ENCODE measurements around the gene RPRD1A.
A peak's percentile ranks its signal among the peaks of the same experiment; 100 is the strongest.
"Not testable (repeated sequence)": the region's sequence is repeated elsewhere in the genome, so short reads cannot be mapped to it uniquely, and the experiment has no call there.

Gene RPRD1A

DNA sequence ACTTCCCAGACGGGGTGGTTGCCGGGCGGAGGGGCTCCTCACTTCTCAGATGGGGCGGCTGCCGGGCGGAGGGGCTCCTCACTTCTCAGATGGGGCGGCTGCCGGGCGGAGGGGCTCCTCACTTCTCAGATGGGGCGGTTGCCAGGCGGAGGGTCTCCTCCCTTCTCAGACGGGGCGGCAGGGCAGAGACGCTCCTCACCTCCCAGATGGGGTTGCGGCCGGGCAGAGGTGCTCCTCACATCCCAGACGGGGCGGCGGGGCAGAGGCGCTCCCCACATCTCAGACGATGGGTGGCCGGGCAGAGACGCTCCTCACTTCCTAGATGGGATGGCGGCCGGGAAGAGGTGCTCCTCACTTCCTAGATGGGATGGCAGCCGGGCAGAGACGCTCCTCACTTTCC lies 10.4 kb upstream of the RPRD1A start:
- not testable (repeated sequence) for DNase-seq (ENCODE audit: low spot score)

DNA sequence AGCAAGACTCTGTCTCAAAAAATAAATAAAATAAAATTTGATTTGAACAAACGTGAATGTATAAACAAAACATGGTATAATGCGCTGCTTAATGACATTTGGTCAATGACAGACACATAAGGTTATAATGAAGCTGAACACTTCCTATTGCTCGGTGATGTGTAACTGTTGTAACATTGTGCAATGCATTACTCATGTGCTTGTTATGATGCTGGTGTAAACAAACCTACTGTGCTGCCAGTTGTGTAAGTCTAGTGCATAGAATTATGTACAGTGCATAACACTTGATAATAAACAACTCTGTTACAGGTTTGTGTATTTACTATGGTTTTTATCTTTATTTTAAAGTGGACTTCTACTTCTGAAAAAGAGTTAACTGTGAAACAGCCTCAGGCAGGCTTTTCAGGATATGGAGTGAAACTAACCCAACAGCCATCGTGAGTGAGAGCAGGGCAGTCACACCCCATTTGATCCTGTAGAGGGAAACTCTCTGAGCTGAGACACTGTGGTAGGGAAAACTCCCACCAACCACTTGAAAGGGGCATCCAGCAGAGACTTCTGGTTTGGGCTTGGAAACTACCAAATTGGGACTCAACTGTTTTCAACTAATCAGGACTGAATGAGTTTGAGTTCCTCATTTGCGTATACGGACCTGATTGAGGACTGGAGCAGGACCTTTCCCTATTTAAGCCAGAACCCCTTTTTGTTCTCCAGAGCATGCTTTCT lies 8.7 kb upstream of the RPRD1A start:
- DNase-seq (ENCODE audit: low spot score), result peak; percentile 55

DNA sequence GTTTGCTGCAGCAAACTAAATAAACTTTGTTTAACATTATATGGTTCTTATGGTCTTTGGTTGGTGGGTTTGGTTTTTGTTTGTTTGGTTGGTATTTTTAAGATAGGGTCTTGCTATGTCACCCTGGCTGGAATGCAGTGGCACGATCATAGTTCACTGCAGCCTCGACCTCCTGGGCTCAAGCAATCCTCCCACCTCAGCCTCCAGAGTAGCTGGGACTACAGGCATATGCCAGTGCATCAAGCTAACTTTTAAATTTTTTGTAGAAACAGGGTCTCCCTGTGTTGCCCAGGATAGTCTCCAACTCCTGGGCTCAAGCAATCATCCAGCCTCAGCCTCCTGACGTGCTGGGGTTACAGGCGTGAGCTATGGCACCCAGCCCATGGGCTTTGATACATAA lies 7.1 kb upstream of the RPRD1A start:
- no peak for DNase-seq (ENCODE audit: low spot score)

DNA sequence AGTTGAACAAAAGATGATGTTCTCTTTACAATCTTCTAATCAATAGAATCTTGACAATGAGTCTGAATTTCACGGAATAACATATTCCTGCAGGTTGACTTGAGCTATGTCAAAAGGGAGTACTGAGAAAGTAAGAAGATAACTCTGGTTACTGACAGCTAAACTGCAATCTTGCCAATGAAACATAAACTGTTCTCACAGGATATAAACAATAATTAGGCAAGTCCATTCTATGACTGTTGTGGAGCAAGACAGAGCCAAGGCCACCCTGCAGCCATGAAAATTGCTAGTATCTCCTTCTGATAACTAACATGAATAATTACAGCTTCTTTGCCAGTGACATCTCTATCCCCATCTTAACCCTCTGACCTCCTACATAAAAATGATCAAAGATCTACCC lies 6.3 kb upstream of the RPRD1A start:
- no peak for DNase-seq (ENCODE audit: low spot score)

DNA sequence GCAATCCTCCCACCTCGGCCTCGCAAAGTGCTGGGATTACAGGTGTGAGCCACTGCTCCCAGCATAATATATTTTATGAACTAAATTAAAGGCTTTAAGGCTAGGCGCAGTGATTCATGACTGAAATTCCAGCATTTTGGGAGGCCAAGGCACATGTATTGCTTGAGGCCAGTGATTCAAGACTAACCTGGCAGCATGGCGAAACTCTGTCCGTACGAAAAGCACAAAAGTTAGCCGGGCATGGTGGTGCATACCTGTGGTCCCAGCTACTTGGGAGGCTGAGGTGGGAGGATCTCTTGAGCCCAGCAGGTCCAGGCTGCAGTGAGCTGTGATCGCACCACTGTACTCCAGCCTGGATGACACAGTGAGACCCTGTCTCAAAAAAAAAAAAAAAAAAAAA lies 5.0 kb upstream of the RPRD1A start:
- not testable (repeated sequence) for DNase-seq (ENCODE audit: low spot score)

DNA sequence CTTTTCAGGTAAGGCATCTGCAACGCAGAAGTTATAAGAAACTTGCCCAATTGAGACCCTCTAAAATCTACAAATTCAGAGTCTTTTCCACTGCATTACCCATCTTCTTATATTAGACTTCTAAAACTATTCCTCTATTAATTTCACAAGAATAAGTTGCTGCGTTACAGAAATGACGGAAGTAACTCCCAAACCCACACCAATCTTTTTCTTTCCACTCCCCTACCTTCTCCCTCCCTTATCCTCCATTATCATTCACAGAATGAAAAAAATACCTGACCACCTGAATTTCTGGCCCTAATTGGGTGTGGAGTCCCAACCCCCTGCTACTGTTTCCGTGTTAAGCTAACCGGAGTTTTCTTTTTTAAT lies 689 bp downstream of the RPRD1A start:
- DNase-seq (ENCODE audit: low spot score), result peak; percentile 9

DNA sequence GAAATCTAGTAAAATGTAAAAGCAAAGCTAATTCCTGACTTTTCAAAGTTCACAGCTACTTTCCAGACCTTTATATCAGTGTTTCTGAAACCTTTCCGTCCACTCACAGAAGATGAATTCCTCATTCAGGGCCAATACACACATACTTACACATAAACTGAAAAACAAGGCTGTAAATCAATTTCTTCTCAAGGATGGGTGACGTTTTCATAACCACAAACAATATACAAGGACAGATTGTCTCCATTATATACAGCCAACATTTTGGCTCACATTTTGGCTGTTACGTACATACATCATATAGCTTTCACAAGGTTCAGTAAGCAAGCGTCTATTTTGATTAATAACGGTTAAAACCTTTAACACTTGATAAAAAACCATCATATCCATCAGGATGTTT lies 1.4 kb downstream of the RPRD1A start:
- peak; percentile 14 for DNase-seq (ENCODE audit: low spot score)

DNA sequence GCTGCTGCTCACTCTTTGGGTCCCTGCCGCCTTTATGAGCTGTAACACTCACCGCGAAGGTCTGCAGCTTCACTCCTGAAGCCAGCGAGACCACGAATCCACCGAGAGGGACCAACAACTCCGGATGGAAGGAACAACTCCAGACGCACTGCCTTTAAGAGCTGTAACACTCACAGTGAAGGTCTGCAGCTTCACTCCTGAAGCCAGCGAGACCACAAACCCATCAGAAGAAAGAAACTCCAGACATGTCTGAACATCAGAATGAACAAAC lies 2.6 kb downstream of the RPRD1A start:
- DNase-seq (ENCODE audit: low spot score), result not testable (repeated sequence)

DNA sequence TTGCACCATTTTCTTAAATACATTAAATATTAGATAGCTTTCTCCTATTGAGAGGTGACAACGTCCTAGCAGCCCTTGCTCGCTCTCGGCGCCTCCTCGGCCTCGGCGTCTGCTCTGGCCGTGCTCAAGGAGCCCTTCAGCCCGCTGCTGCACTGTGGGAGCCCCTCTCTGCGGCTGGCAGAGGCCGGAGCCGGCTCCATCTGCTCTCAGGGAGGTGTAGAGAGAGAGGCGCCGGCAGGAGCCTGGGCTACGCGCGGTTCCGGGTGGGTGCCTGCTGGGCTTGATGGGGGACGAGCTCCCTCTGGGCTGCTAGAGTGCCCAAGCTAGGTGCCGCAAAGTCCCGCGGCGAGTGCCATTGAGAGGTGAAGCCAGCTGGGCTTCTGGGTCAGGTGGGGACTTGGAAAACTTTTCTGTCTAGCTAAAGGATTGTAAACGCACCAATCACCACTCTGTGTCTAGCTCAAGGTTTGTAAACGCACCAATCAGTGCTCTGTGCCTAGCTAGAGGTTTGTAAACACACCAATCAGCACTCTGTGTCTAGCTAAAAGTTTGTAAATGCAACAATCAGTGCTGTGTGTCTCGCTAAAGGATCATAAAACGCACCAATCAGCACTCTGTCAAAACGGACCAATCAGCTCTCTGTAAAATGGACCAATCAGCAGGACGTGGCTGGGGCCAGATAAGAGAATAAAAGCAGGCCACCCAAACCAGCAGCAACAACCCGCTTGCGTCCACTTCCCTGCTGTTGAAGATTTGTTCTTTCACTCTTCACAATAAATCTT lies 3.1 kb downstream of the RPRD1A start:
- DNase-seq (ENCODE audit: low spot score), result no peak

DNA sequence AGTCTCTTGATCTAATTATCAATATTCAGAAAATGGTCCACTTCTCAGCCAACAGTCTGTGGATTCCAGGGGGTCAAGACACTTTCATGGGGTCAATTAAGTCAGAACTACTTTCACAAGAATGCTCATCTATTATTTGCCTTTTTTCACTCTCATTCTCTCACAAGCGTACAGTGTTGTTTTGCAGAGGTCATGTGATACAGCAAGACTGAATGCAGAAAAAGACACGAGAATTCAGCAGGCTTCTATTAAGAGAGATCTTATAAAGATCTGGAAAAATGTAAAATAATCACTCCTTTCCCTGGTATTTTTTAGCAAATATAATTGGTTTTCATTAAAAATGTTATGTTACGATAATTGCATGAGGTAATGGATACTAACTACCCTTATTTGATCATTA lies 8.7 kb downstream of the RPRD1A start:
- no peak for DNase-seq (ENCODE audit: low spot score)

DNA sequence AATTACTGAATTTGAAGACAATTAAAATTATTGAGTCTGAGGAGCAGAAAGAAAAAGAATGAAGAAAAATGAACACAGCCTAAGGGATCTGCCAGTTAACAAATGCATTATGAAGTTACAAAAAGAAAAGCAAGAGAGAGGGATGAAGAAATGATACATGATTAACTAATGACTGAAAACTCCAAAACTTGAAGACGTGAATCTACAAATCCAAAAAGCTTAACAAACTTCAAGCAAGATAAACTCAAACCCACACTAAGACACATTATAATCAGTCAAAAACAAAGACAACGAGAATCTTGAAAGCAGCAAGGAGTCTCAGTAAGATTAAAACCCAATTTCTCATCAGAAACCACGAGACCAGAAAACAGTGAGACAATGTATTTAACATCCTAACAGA lies 15.6 kb downstream of the RPRD1A start:
- DNase-seq (ENCODE audit: low spot score), result no peak

DNA sequence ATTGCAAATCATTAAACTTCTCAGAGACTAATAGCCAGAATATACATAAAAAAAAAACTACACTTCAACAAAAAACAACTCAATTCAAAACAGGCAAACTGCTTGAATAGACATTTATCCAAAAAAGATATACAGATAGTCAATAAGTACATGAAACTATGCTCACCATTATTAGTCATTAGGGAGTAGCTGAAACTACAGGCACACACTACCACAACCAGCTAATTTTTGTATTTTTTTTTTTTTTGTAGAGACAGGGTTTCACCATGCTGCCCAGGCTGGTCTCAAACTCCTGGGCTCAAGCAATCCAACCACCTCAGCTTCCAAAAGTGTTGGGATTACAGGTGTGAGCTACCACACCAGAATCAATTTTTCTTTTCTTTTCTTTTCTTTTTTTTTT lies 16.9 kb downstream of the RPRD1A start:
- DNase-seq (ENCODE audit: low spot score), result no peak

DNA sequence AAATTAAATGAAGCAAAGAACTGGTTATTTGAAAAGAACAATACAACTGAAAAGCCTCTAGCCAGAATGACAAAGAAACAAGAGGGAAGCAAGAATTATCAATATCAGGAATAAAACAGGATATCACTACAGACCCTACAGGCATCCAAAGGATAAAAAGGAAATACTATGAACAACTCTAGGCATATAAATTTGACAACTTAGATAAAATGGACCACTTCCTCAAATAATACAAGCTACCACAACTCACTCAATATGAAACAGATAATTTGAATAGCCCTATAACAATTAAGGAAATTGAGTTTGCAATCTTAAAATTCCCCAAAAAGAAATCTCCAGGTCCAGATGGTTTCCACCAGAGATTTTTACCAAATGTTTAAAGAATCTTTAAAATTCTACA lies 19.8 kb downstream of the RPRD1A start:
- no peak for DNase-seq (ENCODE audit: low spot score)

DNA sequence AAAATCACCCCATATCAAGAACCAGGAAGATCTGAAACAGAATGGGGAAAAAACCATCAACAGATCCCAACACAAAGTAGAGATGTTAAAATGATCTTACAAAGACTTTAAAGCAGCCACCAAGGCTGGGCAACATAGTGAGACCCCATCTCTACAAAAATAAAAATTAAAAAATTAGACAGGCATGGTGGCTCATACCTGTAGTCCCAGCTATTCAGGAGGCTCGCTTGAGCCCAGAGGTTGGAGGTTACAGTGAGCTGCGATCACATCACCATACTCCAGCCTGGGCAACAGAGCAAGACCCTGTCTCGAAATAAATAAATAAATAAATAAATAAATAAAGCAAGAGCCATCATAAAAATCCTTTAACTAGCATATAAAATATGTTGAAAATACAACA lies 20.5 kb downstream of the RPRD1A start:
- DNase-seq (ENCODE audit: low spot score), result no peak

DNA sequence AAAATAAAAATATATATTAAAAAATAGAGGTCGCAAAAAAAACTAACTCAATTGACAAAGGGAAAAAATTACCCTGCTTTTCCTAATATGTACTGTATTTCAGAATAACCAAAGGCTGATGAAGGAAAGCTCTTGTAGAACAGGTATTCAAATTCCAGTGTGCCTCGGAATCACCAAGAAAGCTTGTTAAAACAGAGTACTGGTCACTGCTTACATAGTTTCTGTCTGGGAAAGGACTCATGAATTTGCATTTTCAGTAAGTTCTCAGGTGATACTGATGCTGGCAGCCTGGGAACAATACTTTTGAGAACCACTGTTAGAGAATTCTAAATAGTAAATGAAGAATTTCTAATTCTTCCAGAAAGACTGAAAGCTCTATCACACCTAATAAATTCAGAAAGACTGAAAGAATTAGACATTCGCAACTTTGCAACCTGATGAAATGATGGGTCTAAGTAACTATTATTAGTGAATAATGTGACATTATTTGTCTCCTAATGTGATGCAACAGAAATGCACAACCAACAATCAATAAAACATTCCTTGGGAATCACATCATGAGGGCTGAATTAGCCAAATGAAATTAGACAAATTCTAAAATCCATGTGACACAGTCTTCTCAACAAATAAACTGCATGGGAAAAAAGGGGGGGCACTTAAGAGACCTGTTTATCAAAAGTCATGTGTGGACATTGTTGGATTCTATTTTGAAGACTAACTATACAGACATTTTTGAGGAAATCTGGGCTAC lies 21.9 kb downstream of the RPRD1A start:
- no peak for DNase-seq (ENCODE audit: low spot score)

DNA sequence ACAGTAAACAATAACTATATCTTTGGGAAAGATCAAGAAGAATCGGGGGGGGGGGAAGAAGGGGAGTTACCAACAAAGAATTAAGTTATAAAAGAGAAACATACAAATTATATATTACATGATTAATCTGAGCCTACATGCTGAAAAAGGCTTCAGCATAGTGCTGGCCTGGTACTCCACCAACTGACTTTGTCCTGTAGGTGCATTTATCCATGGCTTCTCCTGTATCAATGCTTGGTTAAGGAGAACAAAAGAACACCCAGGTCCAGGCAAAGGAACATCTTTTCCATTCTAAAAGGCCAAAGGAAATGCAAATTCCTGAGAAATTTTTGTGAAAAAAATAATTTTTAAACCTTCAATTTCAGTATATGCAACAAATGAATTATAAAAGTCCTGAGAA lies 24.2 kb downstream of the RPRD1A start:
- DNase-seq (ENCODE audit: low spot score), result no peak

DNA sequence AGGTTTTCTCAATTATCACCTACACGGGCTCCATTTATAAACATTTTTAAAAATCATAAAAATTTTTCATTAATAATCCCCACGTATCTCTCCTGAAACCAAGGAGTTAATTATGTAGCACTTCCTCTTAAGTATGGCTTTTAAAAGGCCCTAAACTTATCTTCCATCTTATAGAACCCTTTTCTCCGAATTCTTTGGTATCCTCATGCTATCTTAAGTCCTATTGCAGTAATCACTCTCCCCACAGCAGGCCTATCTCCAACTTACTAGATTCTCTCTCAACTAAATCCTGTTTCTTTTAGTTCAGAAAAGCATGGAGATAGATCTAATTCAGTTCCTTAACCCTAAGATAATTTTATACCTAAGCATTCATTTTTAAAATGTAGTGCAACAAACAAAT lies 26.2 kb downstream of the RPRD1A start:
- DNase-seq (ENCODE audit: low spot score), result no peak

DNA sequence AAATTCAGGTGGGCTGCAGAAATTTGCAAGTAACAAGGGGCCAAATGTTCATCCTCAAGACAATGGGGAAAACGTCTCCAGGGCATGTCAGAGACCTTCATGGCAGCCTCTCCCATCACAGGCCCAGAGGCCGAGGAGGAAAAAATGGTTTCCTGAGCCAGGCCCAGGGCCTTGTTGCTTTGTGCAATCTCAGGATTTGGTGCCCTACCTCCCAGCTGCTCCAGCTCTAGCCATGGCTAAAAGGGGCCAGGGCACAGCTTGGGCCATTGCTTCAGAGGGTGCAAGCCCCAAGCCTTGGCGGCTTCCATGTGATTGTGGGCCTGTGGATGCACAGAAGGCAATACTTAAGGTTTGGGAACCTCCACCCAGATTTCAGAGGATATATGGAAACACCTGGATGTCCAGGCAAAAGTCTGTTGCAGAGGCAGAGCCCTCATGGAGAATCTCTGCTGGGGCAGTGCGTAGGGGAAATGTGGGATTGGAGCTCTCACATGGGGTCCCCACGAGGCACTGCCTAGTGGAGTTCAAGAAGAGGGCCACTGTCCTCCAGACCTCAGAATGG lies 29.2 kb downstream of the RPRD1A start:
- no peak for DNase-seq (ENCODE audit: low spot score)

DNA sequence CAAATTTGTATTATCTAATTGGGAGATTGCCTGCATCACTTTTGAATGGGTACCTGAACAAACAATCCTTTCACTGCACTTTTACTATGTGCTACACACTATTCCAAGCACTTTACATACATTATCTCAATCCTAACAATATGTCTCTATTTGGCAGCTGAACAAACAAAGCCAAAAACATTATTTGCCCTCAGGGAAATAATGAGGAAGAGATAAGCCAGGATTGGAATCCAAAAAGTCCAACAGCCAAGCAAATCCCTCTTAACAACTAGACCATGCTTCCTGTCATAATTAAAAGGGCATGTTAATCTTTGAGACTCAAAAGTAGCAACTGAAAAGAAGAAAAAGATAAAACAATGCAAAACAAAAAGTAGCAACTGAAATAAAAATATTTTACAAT lies 32.1 kb downstream of the RPRD1A start:
- DNase-seq (ENCODE audit: low spot score), result no peak

DNA sequence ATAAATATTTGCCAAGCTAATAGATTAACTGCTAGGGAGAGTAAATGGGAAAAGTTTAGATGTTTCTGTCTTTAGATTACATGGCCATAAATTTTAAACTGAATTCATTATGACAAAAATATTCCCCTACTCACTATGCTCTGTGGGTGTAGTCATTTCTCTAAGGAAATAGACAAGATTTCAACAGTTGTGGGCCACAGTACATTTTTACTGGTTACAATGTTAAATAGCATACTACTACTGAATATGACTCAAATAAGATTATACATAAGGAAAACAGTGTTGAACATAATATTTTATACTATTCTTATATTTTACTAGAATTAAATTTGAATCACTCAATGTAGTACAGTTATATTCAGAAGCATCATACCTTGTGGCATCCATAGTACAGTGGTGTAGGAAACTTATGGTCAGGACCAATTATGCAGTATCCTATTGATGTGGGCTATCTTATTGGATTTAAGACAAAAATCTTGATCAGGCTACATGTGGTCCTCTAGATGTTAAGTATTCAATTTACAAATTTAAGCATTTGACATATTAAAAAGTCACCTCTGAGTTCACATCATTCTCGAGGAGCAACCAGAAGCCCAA lies 33.0 kb downstream of the RPRD1A start:
- DNase-seq (ENCODE audit: low spot score), result no peak

DNA sequence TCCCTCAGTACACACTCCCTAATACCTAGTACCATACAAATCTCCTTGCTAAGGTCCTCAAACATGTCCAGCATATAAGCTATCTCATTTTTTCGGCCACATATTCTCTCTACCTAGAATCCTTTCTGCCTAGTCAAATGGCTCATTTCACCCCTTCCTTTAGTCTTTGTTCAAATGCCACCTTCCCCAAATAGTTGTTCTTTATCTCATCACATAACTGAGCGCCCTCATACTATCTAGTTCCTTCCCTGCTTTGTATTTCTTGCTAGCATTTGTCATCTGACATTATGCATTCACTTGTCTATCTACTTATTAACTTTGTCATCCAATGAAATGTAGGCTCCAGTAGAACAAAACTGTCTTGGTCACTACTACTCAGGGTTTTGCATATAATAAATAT lies 35.5 kb downstream of the RPRD1A start:
- DNase-seq (ENCODE audit: low spot score), result no peak

DNA sequence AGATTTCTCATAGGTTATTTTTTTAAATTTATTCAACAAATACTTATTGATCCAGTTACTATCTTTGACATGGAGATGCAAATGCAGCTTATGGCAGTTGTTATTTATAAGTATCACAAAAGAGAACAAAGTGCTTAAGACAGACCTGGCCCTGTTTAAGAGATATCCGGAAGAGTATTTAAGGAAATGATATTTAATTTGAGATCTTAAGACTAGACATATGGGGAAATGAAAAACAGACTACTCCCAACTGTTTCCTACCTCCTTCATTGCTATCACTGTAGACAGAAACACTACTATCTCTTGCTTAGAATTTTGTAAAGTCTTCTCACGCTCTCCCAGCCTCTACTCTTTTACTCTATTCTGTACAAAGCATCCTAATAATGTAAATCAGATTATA lies 36.0 kb downstream of the RPRD1A start:
- no peak for DNase-seq (ENCODE audit: low spot score)

DNA sequence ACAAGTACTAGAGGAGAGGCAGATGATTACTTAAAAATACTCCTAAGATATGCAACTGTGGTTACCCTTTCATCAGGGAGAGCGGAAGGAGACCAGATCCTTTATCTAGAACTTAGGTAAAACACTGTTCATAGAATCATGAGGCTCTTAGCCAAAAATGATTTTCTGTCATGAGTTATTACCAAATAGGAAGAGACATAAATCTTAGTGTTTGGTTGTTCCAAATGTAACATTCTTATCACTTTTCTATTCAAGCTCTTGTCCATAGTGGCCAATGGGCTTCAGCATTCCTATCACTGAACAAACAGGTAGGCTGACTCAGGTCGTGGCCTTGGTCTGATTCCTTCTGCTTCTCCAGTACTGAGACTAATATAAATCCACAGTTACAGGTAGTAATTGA lies 38.5 kb downstream of the RPRD1A start:
- no peak for DNase-seq (ENCODE audit: low spot score)

All from AG20443 (cell line).